Forelimb muscle (tissue), 1 donor: Measurements from ENCODE around the gene DOCK10. TPM values are rescaled to one million over a fixed set of nuclear protein-coding genes. Genes with fewer than 3 reads are reported as not detected.

Experiments
- DNase-seq: peaks from one replicate; pipeline ENCODE4 v3.0.0-alpha.2; 2013; ENCODE audit warnings: low read depth
- polyA plus RNA-seq: library from polyadenylated mRNA; unstranded; fragments of 120-200 nt; gene quantifications from one replicate; pipeline ENCODE4 v1.2.1, GENCODE V29; 2013; ENCODE audit not compliant: insufficient read length

DOCK10 gene
- polyA plus RNA-seq, 1 donor, result 16.3 TPM

DNA sequence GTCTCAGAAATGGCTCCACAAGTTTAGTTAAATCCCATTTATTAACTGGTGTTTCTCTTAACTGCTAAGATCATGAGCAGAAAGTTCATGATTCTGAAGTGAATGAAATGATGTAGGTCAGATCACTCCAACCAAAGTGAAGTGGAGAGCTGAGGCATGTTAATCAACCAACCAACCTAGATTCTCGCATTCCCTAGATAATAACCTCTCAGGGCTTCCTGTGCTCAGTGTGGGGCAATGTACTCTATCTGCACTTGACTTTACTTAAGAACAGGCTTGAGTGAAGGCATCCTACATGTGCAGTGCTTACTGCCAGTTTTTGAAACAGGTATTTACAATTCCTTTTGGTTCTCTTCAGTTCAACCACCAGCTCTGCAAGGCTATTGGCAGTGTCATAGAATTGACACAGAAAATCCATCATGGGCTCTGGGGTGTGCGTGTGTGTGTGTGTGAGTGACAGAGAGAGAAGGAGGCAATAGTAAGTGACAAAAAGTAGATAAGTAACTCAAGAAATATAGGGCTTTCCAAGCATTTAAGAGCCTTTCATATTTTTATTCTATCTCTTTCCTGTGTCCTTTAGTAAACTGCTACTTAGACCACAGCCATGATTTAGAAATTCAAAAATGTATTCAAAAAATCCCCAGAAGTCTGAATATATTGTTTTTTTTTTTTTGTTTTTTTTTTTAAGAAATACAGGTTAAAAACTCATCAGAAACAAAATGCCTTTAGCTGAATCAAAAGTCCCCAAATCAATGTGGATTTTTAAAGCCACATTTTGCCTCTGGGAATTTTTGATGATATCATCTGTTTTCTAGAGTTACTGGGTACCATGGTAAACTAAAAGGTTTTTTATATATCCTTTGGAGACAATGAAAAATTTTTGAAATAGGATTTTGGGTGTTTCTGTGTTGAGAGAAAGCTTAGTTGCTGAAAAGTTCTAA is 28.6 kb downstream of the DOCK10 start:
- no peak for DNase-seq

DNA sequence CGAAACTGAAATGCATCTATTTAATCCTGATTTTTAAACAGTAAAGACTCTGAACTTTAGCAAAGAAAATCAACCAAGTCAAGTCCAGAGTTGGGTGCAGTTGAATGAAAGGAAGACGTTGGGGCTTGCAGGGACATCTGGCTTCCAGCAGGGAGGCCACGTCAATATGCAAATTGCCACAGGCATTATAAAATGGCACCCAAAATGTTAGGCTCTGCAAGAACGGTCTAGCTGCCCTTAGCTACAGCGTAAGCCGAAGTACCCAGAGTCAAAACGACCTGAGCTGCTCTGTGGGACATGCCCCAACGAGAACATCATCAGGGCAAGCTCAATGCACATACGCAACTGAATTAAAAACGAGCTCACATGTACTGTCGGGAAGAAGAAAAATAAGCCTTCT is 30.7 kb downstream of the DOCK10 start:
- no peak for DNase-seq

DNA sequence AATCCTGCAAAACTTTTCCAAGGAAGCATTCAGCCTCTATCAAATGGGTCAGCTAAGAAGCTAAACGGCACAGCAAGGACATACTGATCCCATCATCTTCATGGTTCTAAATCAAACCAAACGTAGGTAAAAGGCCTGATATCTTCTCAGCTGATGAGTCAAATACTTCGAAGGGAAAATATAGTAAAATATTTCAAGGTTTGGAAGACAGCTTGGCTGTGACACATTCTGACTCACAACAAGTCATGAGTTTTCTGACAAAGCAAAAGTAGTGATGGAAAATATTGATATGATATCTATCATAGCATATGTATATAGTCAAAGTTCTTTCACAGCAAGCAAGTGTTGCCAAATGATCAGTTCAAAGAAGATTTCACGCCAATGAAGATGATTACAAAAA is 31.5 kb downstream of the DOCK10 start:
- no peak for DNase-seq

DNA sequence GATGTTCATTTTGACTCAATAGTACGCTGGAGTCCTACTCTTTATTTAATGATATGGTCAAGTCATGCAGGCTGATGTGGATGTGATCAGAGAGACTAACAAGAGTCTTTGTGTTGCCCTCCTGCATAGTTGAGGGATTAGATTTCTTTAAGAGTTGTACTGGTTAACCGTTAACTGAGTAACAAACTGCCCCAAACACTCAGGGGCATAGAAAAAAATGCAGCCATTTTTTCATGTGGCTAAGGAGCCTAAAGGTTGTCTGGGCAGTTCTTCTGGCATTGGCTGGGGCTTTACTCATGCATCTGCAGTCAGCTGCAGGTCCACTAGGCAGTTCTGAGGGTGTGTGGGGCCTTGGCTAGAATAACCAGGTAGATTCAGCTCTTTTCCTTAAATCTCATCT is 32.5 kb downstream of the DOCK10 start:
- no peak for DNase-seq

DNA sequence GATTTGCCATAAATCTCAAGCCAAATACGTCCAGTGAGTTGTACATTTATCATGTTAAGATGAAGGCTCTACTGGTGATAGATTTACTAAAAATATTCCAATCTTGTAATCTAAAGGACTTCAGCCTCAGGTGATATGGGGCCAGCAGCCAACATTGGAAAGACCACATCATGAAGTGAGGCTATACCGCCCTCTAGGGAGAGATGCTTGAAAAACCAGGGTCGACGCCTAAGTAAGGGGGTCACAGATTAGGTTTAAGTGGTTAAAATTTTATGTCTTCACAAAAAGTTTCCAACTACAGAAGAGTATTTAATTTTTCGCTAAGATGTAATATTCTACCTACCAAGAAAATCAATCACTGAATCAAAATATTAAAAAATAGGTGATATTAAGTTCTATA is 33.3 kb downstream of the DOCK10 start:
- DNase-seq, result no peak

DNA sequence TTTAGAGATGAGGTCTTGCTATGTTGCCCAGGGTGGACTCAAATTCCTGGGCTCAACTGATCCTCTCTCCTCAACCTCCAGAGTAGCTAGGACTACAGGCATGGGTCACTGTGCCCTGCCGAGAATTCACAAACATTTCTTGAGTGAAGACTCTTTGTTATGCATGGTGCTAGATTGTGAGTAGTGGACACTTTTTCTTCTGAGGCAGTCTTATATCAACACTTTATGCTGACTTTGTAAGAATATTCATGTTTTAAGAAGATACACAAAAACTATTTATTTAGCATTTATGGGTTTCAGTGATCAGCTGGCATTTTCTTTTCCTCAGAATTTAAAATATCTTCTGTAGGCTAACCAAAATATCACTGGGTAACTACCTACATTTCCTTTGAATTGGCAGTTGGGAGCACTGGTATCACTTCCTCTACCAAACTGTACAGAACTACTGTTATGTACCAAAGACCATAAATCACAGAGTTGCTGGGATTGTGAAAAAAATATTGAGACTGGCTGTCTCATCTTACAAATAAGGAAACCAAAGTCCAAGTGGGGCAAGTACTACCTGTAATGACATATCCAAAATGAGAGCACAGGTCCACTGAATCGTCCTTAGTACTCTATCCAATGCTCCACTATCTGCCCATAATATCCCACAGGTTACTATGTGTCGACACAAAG is 34.0 kb downstream of the DOCK10 start:
- no peak for DNase-seq

DNA sequence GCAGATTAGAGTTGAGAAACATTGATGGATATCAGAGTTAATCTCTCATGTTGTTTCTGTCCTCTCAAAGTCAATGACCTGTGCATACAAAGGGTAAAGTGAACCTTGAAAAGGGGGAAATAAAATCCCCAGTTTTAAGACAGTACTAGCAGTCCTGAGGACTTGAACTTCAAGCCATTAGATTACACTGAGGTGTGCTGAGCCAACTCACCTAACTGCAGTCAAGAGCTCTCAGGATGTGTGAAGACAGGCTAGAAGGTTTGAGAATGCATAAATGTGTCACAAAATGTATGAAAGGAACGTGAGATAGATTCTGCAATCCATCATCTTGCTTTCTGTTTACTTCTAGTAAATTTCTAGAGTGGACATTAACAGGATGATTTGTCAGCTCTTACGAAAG is 35.5 kb downstream of the DOCK10 start:
- DNase-seq, result no peak

DNA sequence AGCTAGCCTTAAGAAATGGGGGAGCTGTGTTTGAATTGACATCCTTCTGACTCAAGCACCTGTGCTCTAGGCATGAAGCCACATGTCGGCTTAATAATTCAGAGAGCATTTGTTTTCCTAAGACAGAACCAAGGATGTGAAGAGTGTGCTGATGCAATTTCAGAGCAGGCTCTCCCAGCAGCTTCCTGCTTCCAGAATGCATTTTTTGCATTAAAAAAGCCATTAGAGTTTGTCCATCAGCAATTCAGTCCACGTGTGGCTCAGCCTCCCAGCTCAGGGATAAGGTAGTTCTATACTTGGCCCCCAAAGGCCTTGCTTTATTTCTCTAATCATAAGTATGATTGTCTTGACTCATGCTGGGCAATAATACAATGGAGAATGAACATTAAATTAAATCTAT is 37.7 kb downstream of the DOCK10 start:
- no peak for DNase-seq

DNA sequence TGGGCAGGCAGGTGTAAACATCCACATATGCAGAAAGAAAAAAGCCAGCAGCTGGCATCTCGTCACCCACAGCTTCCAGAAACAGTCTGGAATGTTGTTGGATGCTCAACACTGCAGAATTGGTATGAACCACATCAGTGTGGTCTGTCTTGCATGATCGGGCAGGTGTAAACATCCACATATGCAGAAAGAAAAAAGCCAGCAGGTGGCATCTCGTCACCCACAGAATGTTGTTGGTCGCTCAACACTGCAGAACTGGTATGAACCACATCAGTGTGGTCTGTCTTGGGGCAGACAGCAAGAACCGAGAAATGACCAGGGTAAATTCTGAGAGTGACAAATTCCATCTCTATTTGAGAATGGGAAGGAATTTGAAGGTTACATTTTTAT is 39.6 kb downstream of the DOCK10 start:
- no peak for DNase-seq

DNA sequence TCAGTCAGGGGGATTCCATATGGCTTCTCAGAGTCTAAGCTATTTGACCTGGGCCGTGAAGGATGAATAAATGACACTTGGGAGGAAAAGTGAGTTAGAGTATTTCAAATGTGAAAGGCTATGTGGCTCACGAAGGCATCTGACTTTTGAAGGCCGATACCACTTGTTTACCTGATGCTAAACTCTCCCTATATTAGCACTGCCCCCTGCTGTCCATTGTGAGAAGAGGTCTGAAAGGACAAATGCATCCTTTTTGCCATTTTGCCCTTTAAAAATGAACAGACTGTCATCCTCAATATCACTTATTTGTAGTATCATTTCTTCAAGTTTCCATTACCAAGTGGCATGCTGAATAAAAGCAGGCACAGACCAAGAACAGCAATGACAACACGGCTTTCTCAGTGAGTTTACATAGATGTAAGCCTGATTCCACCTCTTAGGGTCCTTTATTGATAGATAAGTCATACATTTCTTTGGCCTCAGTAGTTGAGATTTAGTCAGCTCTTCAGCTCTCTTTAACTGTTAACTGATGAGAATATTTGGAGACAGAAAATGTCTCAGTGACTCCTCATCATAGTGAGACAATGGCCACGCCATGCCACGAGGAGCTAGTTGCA is 40.1 kb downstream of the DOCK10 start:
- peak; percentile 32 for DNase-seq

DNA sequence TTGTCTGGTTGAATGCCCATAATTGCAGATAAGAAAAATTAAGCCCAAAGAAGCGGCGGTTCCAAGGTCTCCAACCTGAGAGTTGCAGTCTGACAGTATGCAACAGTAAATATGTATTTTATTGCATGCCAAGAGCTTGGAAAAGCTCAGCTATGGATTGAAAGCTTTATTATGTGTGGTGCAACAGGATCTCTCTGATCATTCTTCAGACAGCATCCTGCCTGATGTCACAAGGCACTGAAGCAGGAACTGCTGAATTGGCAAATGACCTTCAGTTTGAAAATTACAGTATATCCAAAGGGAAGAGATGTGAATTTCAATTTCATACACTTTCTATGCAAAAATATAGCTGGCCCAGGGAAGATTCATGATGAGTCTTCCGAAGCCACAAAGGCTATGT is 42.5 kb downstream of the DOCK10 start:
- no peak for DNase-seq

DNA sequence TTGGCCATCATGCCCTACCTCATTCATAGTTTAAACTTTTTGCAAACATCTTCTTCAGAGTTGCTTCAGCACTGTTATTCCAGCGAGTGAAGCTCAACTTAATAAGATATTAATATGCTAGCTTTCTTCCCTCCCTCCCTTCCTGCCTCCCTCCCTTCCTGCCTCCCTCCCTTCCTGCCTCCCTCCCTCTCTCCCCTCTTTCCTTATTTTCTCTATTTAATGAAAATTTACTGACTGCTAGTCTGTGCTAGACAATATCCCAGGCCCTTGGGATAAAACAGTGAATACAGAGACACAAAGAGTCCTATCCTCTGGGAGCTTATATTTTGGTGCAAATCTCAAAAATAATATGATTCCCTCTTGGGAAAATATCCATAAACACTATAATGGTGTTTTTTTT is 42.9 kb downstream of the DOCK10 start:
- DNase-seq, result no peak

DNA sequence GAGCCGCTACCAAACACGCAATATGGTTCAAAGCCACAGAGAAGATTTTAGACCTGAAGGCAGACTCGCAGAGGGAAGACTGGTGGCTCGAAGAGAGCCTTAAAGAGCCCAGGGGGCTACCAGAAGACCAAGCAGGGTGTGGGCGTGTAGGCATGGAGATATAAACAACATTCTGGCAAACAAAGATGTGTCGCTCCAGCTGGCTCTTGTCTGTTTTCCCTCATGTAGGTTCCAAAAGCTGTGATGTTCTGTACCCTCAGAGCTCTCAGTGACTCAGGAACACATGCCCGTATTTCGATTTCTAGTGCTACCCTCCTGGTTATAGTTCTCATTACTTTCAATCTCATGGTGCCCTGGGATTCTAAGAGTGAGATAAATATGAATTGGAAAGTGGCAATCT is 44.5 kb downstream of the DOCK10 start:
- no peak for DNase-seq

DNA sequence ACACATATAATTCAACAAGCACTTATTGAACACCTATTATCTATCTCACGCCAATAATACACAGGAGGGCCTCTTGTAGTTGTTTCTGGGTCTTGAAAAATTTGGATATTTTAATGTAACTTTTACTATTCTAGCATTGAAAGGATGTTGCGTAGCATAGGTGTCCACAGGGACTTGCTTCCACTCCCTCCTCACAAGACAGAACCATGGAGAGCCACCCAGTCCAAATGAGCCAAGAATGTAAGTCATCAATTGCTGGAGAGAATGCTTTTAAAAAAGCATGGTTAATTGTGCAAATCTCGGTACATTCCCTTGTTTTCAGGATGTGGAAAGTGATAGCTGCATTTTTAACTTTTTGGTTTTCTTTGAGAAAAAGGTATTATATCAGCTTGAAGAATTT is 46.8 kb downstream of the DOCK10 start:
- no peak for DNase-seq

DNA sequence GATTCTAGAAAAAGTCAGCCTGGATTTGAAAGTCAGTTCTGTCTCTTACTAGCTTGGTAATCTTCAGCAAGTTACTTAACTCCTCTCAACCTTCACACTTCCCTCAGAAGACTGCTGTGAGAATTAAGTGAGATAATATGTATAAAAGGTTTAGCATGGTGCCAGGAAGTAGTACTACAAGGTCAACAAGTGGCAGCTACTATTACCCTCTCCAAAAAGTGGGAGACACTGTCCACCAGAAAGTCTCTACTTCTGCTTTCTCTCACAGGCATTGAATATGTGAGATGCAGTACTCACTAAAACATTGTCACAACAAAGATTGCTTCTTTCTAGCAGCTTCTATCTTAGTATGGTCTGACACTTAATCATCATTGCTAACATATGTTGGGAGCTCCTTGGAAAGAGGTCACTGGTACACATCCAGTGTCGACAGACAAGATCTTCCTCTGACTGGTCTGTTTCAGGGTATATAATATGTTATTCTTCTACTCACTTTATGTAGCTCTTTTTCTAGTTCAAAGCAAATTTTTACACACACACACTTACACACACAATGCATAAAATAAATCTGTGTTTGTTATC is 47.9 kb downstream of the DOCK10 start:
- no peak for DNase-seq

DNA sequence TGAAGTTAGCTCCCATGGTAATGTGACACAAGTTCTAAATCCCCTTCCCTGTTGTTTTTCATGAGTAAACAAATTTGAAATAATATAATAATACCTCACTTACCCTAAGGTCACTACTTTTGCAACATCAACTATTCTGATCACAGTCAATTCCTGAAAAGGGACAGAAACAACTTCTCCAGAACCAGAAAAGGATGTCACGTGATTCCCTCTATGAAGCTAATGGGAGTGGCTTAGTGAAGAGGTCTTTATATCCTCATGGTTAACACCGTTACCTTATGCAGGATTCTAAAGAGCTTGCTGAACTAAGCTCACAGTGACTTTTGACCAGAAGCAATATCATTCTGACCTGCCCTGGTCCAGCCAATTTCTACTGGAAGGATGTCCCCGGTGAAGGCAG is 51.6 kb downstream of the DOCK10 start:
- DNase-seq, result no peak

DNA sequence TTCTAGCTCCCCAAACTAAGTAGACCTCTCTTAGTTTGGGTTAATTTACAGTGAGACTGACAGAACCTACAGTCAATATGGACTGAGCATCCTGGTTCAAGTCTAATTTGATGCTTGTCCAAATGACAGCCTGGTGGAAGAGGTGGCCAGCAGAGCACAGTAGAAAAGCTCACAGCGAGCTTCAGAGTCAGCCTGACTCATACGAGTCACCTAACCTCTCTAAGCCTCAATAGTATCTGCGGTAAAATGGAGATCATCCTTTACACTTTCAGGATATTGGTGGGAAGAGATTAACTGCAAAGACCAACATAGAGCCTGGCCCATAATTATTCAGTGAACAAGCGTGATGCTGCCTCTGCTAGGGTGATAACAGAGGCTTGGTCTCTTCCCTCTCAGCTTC is 54.5 kb downstream of the DOCK10 start:
- DNase-seq, result no peak

DNA sequence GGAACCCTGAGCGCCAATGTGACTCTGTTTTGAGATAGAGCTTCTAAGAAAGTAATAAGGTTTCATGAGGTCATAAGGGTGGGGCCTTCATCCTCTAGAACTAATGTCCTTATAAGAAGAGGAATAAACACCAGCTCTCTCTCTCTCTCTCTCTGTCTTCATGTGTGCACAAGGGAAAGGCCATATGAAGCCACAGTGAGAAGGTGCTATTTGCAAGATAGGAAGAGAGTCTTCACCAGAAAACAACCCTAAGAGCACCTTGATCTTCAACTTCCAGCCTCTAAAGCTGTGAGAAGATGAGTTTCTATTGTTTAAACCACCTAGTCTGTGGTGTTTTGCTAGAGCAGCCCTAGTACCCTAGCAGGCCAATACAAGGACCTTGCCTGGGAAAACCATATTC is 55.8 kb downstream of the DOCK10 start:
- no peak for DNase-seq

DNA sequence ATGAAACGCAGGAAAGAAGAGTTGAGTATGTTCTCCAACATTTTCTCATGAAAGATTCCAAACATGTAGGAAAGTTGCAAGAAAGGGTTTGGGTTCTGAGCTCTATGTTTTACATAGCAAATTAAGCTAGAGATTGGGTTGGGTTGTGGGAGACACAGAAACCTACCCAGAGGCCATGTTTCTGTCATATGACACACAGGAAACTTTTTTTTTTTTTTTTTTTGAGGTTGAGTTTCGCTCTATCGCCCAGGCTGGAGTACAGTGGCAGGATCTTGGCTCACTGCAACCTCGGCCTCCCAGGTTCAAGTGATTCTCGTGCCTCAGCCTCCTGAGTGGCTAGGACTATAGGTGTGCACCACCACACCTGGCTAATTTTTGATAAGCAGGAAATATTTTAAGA is 57.6 kb downstream of the DOCK10 start:
- DNase-seq, result no peak

DNA sequence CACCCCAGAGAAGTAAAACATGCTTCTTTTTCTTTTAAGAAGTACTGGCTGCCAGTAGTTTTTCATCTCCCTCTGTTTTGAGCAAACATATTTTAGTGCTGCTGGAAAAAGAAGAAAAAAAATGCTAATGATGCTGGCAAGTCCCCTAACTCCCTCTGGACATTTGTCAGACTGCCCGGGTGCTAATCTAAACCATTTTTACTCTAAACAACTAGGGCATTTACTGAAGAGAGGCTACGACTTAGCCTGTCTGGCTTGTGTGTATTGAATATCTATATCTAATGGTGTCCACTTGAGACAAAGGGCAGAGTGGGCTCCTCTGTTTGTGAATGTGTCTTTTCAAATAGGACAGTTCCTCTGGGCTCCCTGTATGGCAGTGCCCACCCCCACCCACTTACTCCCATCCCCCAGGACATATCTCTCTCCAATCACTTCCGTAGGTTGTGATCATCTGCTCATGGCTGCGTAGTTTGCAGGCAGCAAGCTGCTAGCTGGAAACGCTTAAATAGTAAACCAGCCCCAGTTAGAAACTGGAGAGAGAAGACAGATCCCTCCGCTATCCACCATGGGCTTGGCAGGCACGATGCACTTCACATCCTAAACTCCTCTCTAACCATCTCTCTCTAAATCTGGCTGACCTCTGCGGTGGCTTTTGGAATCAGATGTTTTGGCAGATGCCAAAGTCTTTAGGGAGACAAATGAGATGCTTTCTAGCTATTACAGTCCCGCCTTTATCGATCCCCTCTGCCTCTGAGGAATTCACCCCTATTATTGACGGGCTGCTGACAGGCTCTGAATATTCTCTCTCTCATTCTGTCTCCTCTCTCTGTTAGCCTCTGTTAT is 58.3 kb downstream of the DOCK10 start:
- DNase-seq, result peak; percentile 56

DNA sequence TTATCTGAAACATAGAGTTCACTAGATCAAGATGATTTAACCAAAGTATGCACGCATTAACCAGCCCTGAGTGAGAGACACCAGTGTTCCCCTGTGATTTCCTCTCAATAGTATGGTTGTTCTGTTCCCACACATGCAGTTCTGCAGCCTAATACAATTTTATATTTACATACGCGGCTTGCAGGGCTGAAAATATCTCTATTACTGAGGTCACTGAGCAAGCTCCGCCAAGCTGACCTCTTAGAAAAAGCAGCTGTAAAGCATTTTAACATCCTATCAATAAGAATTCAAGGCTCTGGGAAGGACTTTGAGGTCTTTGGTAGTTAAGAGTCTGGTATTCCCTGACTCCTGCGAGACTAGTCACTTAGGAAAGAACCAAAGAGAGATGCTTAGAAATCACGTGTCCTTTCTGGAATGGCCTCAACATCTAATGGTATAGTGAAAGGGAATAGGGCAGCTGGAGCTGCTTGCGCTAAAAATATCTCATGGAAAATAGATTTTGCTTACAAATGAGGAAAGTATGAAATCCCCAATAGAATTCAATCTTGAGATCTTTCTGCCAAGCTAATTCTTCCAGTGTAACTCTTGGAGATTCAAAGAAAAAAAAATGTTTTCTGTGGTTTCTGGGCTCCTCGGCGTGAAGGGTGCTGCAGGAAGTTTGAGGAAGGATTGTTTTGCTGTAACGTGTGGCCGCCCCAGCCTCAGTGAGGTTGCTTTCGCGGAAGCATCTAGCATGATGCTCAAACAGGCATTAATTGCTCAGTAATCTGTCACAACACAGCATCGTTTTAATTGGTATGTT is 59.2 kb downstream of the DOCK10 start:
- peak; percentile 97 for DNase-seq
